T-helper 9 cell (primary cell): ENCODE results near the gene MC1R.
"Not testable (repeated sequence)": the region's sequence is repeated elsewhere in the genome, so short reads cannot be mapped to it uniquely, and the experiment has no call there.

Experiments
- DNase-seq: peaks from one replicate; pipeline ENCODE4 v3.0.0-alpha.2; 2020

The MC1R gene

GRCh38 chr16:89914642-89915285 lies 3.9 kb upstream of the MC1R start:
- DNase-seq: not testable (repeated sequence)

GRCh38 chr16:89915303-89916232 lies 3.1 kb upstream of the MC1R start:
- no peak for DNase-seq

GRCh38 chr16:89917773-89918452 lies 749 bp upstream of the MC1R start:
- peak; percentile 61 for DNase-seq

- DNase-seq: no peak
Observed at GRCh38 chr16:89919535-89920406, 1.1 kb downstream of the MC1R start.

GRCh38 chr16:89920723-89921122 lies 2.1 kb downstream of the MC1R start:
- no peak for DNase-seq

- DNase-seq: no peak
Observed at GRCh38 chr16:89921131-89921701, 2.6 kb downstream of the MC1R start.

- no peak for DNase-seq
Observed at GRCh38 chr16:89921702-89922476, 3.2 kb downstream of the MC1R start.

GRCh38 chr16:89922477-89922883 lies 3.8 kb downstream of the MC1R start:
- no peak for DNase-seq

GRCh38 chr16:89922884-89923639 lies 4.4 kb downstream of the MC1R start, which contains the start of gene TUBB3:
Gene TUBB3 (plus strand): TSS chr16:89923342. CDS start chr16:89923402, 60 bp downstream.
- no peak for DNase-seq

- DNase-seq: no peak
Observed at GRCh38 chr16:89923640-89924296, 5.1 kb downstream of the MC1R start.

GRCh38 chr16:89924297-89924924 lies 5.7 kb downstream of the MC1R start:
- DNase-seq: no peak

GRCh38 chr16:89924925-89925307 lies 6.3 kb downstream of the MC1R start:
- DNase-seq: no peak

GRCh38 chr16:89925596-89926079 lies 7.0 kb downstream of the MC1R start:
- no peak for DNase-seq

GRCh38 chr16:89931305-89931896 lies 12.7 kb downstream of the MC1R start:
- DNase-seq: no peak

- no peak for DNase-seq
Observed at GRCh38 chr16:89931964-89932363, 13.3 kb downstream of the MC1R start.

GRCh38 chr16:89934019-89934418 lies 15.4 kb downstream of the MC1R start:
- not testable (repeated sequence) for DNase-seq

- no peak for DNase-seq
Observed at GRCh38 chr16:89934611-89935553, 16.2 kb downstream of the MC1R start.

- DNase-seq: not testable (repeated sequence)
Observed at GRCh38 chr16:89935620-89936019, 17.0 kb downstream of the MC1R start.
